Measurements from ENCODE around the gene AFAP1L2.

The AFAP1L2 gene

DNA sequence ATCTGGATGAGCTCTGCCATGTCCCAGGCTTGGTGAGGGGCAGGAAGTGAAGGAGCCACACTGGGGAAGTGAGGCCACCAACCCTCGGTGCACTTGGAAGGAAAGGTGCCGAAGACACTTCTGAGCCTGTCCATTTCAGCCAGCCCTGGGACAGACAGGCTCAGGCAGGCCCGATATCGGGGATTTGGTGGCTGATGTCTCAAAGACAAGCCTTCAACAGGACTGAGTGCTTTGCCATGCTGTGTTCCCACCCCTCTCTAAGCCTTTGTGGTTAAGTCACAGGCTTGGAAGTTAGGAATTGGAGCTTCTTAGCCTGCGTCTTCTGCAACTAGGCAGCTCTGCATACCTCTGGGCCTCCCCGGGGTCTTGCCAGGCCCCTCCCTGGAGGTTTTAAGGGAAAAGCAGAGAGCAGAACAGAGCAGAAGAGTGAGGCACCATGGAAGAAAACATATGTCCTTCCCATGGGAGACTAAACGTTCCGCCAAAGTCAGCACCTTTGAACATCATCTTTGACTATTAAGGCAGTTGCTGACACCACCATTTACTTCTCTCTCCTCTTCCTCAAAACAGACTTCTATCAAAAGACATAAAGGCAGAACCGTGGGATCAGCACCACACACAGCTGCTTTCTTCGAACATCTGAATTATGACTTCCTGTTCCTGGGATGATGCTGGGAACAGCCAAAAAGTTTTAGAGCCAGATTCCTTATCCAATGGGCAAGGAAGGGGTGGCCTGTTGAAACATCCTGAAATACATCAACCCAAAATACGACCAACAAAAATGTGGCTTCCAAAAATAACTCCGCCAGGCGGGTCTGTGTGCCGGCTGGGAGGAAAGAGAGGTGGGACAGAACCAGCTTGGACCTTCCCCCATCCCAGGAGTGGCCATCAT, 71.8 kb downstream of the AFAP1L2 start:
- no peak for DNase-seq

DNA sequence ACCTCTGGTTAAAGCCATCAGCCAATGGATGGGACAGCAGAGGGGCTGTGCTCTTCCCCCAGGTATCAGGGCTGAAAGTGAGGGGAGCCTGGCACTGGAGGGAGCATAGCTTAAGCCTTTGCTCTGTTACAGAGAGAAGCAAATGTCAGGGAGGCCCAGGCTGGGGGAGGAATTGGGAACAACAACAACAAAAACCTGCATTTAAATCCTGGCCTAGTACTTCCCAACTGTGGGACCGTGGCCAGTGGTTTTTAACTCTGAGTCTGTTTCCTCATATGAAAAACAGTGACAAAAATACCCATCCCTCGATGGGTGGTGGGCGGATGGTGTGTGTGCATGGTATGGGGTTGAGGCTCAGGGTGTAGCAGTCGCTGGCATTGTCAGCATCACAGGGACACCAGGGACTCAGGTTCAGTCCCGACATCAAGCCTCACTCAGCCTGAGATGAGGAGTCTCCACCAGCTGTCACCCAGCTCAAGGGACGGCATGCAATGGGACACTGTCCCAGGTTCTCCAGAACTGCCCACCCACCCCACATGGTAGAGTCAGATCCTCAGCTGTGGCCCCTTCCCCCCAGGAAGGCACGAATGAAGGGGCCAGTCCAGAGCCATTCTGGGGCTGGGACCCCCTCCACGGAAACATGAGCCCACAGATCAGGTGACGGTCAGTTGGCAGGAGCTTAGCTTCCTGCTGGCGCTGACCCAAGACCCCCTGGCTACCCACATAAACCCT, 74.5 kb downstream of the AFAP1L2 start:
- no peak for DNase-seq

DNA sequence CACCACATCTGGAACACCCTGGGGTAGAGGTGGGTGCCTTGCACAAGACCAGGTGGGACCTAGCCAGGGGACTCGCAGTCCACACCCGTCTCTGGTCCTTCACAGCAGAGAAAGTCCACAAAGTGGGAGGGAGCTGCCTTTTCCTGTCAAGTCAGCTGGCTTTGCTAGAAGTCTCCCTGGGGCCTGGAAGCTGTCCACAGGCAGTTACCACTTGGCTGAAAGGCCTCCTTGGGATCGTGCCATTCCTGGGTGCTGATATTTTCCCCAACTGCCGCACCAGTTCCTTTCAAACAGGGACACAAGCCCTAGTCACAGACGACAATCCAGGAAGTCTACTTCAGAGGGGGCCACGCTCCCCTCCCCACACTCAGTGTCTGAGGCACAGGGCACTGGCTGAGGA, 75.4 kb downstream of the AFAP1L2 start:
- no peak for DNase-seq

DNA sequence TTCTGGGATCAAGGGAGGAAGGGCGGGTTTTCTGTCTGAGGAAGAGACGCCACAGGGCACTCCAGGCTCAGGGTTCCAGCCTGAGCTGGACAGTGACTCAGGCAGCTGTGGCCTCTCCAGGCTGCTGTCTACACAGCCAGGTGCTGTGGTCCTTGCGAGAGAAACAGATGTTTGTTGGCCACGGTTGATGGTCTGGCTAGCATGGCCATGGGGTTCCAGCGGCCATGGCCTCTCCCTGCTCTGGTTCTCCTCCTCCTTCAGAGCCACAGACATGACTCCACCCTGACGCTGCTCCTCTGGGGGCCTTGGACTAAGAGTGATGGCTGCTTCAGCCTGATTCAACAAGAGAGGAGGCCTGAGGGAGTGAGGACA, 75.9 kb downstream of the AFAP1L2 start:
- DNase-seq, result no peak

DNA sequence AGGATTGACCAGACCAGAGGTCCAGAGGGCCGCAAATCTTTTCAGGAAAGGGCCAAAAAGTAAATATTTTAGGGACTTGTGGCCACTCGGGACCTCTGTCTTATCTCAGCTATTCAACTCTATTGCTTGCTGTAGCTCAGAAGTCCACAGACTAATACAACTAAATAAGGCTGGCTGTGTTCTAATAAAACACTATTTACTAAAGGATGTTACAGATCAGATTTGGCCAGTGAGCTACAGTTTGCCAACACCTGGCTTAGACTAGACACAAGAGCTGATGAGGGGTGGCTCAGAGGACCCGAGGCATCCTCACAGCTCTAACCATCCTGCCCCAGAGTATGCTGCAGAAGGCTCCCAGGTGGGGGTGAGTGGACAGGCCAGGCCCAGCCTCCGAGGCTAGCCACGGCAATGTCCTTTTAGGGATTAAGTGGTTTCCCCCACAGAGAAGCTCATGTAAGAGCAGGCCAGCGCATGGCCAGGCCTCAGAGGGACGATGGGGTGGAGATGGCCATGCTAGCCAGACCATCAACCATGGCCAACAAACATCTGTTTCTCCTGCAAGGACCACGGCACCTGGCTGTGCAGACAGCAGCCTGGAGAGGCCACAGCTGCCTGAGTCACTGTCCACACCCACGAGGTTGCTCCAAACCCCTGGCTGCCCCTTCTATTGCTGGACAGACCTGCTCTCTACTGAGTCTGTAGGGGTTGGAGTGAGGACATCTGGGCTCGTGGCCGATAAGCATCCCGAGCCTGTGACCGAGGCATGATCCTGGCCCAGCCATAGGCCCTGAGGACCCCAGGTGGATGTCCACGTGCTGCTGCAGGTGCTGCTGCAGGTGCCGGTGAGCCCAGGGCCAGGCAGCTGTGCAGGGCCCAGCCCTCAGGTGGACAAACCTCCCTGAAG, 76.5 kb downstream of the AFAP1L2 start:
- no peak for DNase-seq

DNA sequence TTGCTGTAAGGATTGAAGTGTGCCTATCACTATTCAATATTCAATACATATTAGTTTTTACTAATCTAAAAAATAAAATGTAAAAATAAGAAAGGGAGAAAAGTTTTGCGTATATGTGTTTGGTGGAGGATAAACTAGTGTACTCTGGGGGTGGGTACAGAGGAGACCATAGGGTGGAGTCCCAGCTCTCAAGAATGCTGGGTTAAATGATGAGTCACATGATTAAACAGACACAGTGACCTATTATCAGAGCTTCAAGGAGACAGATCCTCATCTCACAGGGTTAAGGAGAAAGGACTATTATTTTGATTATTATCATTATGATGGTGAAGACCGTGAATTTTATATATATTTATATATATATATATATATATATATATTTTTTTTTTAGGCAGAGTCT, 77.5 kb downstream of the AFAP1L2 start:
- DNase-seq, result no peak

DNA sequence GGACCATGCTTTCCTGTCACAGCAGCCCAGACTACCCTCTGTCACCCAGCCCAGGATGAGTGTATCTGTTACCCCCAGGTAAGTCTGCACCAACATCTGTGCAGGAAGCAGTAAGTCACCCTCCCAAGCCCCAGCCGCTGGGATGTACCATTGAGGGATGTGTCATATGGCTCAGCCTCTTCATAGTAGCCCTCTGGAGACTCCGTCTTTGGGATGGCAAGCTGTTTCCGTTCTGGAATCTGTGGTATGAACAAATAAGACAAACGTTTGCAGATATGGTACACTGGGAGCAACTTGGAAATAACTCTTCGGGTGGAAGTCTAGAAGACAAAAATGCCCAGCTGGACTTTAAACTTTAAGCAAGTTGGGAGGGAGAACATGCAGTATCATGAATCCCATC, 81.3 kb downstream of the AFAP1L2 start:
- DNase-seq, result no peak

DNA sequence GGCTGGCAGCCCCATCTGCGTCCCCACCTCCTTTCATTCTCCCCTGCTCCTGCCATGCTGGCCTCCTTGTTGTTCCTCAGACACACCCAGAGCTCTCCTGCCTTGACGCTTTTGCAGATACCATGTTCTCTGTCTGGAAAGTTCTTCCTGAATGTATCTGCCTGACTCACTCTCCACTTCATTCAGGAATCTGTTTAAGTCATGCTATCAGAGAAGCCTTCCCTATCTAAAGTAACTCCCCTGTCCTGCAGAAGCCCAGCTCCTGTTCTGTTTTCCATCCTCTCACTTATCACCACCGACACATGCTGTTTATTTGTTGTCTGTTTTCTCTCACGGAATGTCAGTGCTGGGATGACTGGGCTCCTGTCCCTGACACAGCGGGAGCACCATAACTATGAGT, 82.0 kb downstream of the AFAP1L2 start:
- no peak for DNase-seq

DNA sequence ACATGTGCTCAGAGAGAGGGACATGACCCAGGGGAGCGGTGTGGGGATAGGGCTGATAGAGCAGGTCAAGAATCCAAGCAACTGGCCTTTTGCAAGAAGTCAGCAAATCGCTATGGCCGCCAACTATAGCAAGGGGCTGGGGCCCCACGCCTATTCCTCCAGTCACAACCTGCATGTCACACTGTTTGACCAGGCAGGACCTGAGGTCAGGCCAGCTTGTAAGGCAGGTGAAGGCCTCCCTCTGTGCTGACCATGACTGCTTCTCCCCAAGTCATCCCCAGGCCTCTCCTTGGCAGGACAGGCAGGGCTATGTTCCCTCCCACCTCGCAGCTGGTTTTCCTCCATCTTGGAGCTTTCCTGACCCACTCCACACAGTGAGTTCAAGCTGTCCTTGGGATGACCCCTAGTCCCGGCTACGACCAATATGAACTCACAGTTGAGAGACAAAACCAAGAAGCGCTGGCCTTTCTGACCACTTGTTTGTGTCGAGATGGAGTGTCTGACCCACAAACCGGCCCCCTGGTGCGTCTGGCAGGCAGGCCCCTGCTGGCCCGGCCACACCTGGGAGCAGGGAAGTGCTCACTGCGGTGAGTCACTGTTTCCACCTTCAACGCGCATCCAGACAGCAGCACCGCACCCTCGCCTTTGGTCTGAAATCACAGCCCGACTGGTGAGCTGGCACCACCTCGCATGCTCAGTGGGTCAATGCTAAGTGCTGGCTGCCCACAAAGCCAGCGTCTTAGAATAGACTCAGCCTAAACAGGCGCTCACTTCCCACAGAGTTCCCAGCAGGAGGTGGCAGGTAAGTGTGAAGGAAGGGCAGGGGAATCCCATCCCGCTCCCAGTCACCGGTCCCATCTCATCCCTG, 83.8 kb downstream of the AFAP1L2 start:
- no peak for DNase-seq

DNA sequence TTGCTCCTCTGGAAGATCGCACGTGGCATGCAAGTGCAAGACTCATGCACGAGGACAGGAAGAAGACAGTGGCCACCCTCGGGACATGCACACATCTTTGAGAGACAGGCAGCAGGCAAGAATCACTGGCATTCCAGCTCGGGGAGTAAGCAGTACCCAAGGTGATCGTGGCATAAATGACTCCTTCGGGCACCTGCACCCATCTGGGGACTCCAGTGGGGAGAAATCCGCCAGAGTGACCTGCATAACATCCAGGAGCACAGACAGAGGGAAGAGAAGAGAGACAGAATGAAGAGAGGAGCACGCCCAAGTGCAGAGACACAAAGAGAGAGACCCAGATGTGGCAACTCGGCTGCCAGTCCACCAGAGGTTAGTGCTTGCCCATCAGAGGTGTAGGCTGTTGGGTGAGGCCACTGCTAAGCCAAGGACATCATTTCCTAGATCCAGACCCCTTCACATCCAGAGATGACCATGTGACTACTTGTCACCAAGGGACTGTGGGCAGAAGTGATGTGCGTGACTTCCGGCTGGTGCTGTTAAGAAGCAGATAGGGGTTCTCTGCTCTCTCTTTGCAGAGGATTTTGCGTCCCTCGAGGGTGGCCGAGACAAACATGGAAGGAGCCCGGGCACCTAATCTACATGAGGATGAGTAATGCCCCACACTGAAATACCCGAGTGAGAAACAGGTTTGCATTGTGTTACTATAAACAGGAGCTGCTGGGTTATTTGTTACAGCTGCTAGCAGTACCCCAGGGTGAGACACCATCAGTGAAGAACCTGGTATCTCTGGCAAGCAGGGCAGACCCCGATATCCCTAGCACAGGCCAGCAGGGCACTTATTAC, 84.7 kb downstream of the AFAP1L2 start:
- DNase-seq, result no peak

DNA sequence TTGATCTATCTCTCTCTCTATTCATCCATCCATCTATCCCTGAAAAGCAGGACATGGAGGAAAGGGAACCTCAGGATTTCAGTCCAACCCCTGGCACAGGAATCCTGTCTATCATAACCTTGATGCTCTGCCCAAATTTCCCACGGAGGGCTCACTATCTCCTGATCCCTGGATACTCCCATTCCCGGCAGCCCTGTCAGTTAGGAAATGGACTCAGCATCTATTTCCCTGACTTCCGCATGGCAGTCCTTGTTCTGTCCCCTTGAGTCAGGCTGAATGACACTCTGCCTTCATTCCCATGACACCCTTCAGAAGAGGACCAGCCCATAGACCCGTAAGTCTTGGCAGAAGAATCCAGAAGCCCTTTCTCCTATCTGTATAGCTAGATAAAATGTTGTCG, 87.6 kb downstream of the AFAP1L2 start:
- no peak for DNase-seq

DNA sequence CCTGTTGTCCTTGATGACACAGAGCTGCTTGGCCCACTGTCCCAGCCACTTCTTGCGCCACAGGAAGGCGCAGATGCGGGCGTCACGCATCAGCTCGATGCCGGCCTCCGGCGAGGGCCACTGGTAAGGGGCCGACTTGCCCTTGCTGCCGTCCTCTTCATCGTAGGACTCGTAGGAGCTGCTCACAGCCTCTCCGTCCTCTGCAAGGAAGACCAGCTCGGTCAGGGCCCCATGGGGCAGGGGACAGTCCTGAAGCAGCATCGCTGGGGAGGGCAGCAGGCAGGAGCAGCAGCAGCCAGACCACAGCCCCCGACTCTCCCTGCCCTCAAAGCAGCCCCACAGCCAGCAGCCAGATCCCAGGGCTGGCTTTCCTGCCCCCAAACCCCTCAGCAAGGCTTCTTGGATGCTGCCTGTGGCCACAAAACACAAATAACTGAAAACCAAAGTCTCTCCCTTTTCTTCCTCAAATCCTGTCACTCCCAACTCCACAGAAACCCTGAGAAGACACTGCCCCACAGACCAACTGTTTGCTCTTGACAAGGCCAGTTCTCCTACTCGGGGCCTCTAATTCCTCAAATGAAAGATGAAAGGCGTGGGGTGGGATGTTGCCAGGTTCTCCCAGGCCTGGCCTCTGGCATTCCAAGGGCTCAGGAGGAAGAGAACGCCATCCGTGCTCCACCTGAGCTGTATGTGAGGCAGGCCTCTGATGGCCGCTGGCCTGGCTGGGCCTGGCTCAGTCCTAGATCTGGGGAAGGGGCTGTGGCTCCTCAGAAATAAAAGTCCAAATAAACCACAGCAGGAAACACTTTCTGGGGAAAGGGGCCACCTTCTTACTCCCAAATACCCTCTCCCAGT, 88.5 kb downstream of the AFAP1L2 start:
- DNase-seq, result no peak

DNA sequence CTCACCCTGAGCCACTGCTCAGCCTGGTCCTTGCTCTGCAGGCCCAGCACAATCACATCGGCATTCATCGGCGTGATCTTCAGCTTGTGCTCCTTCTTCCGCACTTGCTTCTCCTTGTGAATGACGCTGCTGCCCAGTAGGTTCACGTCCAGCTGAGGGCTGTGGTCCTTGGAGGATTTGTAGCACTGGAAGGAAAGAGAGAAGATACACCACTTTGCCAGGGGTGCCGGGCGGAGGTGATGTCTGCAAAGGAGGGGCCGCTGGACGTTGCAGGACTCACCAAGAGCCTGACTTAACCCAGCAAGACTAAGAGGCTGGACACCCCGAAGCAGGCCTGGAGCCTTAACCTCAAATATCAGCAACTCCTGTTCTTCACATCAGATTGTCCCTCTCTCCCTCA, 90.4 kb downstream of the AFAP1L2 start:
- DNase-seq, result no peak

DNA sequence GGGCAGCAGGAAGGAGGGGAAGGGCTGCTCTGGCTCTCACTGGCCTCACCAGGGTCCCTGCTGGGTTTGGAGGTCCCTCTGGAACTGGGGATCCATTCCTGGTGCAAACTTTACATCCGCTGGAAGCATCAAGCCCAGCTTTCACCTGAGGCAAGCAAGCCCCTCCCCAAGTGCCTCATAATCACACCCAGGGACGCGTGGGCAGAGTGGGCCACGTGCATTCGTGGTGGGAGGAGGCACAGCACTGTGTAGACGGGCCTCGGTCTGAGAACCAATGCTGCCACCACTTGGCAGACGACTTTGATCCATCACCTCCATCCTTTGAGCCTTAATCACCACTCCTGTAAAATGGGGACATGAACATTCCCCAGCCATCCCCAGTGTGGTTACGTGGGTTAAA, 91.2 kb downstream of the AFAP1L2 start:
- no peak for DNase-seq

DNA sequence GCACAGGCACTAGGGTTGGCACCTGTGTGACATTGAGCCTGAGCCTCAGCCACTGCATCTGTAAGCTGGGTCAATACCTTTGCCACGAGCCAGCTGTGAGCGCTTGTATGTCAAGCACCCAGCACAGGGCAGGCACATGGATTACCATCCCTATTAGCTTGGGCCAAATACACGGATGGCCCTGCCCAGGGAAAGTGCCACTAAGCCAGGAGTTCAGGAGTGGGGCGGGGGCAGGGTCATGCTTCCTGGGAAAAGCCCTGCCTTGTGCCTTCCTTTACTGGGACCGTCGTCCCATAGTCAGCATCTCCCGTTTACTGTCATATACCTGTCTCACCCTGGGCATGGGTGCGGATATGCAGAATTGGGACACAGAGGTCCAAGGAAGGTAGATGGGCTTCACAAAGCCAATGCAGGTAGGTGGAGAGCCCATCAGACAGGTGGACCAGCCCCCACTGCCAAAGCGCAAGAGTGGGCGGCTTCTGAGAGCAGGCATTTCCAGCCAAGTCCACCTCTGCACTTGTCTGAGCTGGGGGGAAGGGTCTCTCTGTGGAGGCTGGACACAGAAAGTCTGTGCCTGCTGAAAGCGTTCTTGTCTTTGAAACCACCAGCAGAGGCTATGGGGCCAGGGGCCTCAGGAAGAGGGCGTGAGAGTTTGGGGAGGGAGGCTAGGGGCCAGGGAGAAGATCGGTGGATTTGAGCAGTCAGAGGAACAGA, 92.6 kb downstream of the AFAP1L2 start:
- DNase-seq, result no peak

DNA sequence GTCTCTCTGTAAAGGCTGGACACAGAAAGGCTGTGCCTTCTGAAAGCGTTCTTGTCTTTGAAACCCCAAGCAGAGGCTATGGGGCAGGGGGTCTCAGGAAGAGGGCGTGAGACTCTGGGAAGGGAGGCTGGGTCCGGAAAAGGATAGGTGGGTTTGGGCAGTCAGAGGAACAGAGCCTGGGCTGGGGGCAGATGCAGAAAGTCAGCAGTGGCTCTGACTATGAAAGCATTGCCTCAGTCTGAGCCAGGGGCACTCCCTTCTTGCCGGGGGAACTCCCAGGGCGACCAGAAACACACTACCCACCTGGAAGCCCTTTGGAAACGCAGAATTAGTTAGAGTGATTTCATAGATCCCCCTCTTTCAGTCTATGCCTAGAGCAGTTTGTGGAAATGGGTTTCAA, 93.3 kb downstream of the AFAP1L2 start:
- no peak for DNase-seq

DNA sequence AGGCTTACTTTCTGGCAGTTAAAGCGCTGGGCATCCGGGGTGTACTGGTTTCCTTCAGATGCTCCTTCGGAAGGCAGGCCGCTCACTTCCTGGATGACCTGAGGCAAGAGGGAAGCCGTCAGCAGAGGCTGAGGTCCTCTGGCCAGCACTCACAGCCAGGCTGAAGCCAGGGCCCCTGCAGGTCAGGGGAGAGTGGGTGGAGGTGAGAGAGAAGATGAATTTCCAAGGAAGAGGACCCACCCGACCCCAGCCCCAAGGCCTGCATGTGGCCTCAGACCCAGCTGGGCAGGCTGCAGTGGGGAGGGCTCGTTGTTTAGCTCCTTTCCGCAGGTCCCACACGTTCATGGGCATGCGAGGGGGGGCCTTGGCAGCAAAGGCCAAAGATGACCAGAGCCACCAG, 94.0 kb downstream of the AFAP1L2 start:
- DNase-seq, result no peak

DNA sequence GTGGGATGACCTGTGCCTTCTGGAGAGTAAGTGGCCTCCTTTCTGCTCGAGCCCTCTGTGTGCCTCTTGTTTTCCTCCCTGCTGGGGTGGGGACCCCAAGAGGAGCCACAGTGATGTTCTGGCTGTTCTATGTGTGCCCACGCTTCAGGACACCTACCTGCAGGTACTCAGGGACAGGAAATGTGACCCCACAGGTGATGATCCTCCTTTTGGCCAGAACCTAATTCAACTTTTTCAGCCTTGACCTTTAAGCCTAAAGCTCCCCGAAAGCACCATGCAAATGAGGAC, 95.0 kb downstream of the AFAP1L2 start:
- no peak for DNase-seq

DNA sequence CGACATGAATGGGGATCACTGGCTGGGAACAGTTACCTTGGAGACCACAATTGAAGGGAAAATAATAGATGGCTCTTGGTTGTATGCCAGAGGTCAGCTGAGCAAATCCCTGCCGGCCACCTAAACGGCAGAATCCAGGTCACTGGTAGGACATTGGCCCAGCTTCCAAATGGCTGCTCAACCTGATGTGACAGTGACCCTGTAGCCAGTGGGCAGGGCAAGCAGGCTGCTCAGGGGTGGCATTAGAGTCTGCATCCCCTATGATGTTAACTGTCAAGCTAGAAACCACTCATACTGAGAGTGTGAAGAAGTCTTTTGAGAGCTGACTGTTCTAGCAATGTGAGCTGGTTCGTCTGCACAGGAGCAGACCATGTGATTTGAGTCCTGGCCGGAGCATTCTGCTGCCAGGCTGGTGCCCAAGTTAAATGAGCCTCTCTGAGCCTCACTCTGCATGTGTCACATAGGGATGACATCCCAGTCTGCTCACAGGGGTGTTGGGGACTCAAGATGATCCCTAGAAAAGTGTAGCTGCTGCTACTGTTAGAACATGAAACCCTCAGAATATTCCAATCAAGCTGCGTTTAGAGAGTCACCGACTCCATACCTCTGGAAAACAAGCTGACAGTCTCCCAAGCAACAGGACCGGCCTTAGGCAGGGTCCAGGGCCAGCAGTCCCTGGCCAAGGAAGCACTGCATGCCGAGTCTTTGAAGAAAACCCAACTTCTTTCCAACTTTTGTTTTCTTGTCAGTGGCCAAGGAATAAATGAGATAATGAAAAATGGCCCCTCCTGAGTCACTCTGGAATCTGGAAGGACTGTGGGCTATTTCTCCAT, 95.6 kb downstream of the AFAP1L2 start:
- DNase-seq, result no peak
